ENCODE measurements around the gene IFITM1.

DNA sequence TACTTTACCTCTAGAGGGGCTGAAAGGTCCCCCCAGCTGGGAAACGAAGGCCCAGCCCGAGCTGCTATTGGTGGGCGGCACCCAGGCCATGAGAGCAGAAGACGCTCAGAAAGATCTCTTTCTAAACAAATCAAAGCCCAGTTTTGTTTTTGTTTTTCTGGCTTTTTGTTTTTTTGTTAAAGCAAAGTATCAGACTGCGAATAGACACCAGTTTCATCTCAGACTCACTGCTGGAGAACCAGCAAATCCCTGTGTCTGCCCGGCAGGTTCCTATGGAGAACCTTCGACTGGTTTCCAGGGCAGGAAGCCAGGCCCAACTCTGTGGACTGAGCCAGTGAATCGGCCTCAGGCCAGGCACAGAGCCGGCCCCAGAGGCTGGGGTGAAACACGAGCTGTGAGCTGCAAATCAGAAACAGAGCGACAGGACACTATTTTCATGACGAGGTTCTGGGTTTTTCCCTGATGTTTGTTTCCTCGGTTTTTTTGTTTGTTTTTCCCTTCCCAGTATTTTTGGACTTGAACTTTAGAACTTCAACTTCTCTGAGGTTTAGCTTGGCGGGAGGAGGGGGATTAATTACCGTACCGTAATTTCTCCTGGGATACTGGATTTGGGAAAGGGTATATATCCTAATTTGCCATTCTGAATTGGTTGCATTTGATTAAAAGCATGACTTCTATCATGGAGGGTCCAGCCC lies 39.5 kb downstream of the IFITM1 start:
- TF ChIP-seq POLR2A (IDR thresholded peaks at IDR 0.05), result peak in 1 of 4 donors; percentile 16
- TF ChIP-seq, protein P1, sequence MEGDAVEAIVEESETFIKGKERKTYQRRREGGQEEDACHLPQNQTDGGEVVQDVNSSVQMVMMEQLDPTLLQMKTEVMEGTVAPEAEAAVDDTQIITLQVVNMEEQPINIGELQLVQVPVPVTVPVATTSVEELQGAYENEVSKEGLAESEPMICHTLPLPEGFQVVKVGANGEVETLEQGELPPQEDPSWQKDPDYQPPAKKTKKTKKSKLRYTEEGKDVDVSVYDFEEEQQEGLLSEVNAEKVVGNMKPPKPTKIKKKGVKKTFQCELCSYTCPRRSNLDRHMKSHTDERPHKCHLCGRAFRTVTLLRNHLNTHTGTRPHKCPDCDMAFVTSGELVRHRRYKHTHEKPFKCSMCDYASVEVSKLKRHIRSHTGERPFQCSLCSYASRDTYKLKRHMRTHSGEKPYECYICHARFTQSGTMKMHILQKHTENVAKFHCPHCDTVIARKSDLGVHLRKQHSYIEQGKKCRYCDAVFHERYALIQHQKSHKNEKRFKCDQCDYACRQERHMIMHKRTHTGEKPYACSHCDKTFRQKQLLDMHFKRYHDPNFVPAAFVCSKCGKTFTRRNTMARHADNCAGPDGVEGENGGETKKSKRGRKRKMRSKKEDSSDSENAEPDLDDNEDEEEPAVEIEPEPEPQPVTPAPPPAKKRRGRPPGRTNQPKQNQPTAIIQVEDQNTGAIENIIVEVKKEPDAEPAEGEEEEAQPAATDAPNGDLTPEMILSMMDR (IDR thresholded peaks at IDR 0.05), result no peak
- TF ChIP-seq EP300 (IDR thresholded peaks at IDR 0.05), result no peak
- TF ChIP-seq POLR2AphosphoS5 (IDR thresholded peaks at IDR 0.05), result peak; percentile 23 to 62
